Mesothelial cell of epicardium (in vitro differentiated cells): Measurements from ENCODE around the gene FANCC. TPM values are rescaled to one million over a fixed set of nuclear protein-coding genes. Genes with fewer than 3 reads are reported as not detected.

Experiments
- DNase-seq, 2 experiments: peaks; one replicate each; pipeline ENCODE4 v3.0.0; 2021; ENCODE audit warnings: low spot score in 2 of 2; ENCODE audit not compliant: unreplicated experiment in 2 of 2
- H3K27ac Mint-ChIP-seq: 2 replicates; pipeline ENCODE4 v1.8.0; 2021; ENCODE audit warnings: mixed read lengths
- H3K27me3 Mint-ChIP-seq: 2 replicates; pipeline ENCODE4 v1.8.0; 2021; ENCODE audit warnings: low read depth, mixed read lengths
- H3K36me3 Mint-ChIP-seq: 2 replicates; pipeline ENCODE4 v1.8.0; 2021; ENCODE audit warnings: mixed read lengths
- H3K4me1 Mint-ChIP-seq: 2 replicates; pipeline ENCODE4 v1.8.0; 2021; ENCODE audit warnings: mixed read lengths
- H3K4me3 Mint-ChIP-seq: 2 replicates; pipeline ENCODE4 v1.8.0; 2021; ENCODE audit warnings: mild to moderate bottlenecking, moderate library complexity, mixed read lengths
- H3K9me3 Mint-ChIP-seq: 2 replicates; pipeline ENCODE4 v1.8.0; 2021; ENCODE audit warnings: mixed read lengths
- total RNA-seq: library from RNA; stranded (reverse); gene quantifications from 3 replicates; pipeline ENCODE4 v1.2.1, GENCODE V29; 2021
- TF ChIP-seq, protein P1 (sequence below): fragments of 200-600 bp; sonication (generic); IDR thresholded peaks from one replicate; pipeline ENCODE4 v1.5.0; 2021; ENCODE audit warnings: antibody characterized with exemption; ENCODE audit not compliant: unreplicated experiment

The FANCC gene
- total RNA-seq, 1 donor from 2014 or later, result 22.5 TPM

DNA sequence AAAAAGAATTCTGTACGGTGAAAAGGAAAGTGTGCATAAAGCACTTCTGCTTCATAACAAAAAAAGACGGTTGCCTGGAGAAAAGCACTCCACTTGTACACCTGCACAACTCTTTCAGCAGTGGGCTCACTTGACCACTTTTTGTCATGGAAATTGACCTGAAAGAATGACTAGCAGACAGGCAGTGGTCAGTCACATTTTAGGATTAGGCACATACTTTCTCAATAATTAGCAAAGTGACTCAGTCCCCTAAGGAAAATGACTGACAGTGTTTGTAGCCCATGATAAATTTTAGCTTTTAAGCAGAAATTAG lies 169.3 kb downstream of the FANCC start:
- H3K27ac Mint-ChIP-seq, result no peak overlapping the region
- TF ChIP-seq, protein P1, sequence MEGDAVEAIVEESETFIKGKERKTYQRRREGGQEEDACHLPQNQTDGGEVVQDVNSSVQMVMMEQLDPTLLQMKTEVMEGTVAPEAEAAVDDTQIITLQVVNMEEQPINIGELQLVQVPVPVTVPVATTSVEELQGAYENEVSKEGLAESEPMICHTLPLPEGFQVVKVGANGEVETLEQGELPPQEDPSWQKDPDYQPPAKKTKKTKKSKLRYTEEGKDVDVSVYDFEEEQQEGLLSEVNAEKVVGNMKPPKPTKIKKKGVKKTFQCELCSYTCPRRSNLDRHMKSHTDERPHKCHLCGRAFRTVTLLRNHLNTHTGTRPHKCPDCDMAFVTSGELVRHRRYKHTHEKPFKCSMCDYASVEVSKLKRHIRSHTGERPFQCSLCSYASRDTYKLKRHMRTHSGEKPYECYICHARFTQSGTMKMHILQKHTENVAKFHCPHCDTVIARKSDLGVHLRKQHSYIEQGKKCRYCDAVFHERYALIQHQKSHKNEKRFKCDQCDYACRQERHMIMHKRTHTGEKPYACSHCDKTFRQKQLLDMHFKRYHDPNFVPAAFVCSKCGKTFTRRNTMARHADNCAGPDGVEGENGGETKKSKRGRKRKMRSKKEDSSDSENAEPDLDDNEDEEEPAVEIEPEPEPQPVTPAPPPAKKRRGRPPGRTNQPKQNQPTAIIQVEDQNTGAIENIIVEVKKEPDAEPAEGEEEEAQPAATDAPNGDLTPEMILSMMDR, result no peak
- H3K36me3 Mint-ChIP-seq, result peaks cover 9% of the 10 kb centered on the region
- no peak for DNase-seq
- no peaks in the 10 kb centered on the region for H3K4me1 Mint-ChIP-seq
- H3K27me3 Mint-ChIP-seq, result no peaks in the 10 kb centered on the region
- H3K9me3 Mint-ChIP-seq, result no peaks in the 10 kb centered on the region
- H3K4me3 Mint-ChIP-seq, result no peak overlapping the region

DNA sequence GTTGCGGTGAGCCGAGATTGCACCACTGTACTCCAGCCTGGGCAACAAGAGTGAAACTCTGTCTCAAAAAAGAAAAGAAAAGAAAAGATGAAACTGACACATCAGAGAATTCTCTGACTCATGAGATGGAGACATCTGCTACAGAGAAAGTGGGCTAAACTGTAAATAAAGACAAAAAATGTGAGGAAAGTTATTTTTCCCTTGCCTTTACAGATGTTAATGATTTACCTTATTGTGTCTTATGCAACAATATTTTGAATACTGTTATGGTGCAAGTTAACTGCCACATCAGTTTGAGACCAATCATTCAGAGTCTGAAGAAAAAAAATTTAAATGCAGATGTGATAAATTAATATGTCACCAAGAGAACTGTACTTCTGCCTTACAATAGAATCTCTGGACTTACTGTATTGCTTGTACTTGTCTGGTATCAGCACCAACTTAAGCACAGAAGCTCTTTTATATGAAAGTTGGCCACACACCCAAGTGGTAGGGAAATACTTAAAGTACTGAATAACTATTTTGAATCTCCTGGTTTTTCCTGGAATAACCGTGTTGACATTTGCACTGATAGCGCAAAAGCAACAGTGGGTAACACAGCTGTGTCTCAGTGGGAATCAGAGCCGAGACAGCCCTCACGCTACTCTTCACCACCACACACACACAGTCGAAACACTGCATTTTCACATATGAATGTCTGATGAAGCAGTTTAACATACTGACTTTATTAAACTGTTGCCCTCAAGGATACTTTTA lies 169.9 kb downstream of the FANCC start:
- no peak for DNase-seq
- no peaks in the 10 kb centered on the region for H3K9me3 Mint-ChIP-seq
- H3K4me1 Mint-ChIP-seq, result no peaks in the 10 kb centered on the region
- peaks cover 9% of the 10 kb centered on the region for H3K36me3 Mint-ChIP-seq
- H3K27ac Mint-ChIP-seq, result no peak overlapping the region
- H3K27me3 Mint-ChIP-seq, result no peaks in the 10 kb centered on the region
- TF ChIP-seq, protein P1, result no peak
- no peak overlapping the region for H3K4me3 Mint-ChIP-seq

DNA sequence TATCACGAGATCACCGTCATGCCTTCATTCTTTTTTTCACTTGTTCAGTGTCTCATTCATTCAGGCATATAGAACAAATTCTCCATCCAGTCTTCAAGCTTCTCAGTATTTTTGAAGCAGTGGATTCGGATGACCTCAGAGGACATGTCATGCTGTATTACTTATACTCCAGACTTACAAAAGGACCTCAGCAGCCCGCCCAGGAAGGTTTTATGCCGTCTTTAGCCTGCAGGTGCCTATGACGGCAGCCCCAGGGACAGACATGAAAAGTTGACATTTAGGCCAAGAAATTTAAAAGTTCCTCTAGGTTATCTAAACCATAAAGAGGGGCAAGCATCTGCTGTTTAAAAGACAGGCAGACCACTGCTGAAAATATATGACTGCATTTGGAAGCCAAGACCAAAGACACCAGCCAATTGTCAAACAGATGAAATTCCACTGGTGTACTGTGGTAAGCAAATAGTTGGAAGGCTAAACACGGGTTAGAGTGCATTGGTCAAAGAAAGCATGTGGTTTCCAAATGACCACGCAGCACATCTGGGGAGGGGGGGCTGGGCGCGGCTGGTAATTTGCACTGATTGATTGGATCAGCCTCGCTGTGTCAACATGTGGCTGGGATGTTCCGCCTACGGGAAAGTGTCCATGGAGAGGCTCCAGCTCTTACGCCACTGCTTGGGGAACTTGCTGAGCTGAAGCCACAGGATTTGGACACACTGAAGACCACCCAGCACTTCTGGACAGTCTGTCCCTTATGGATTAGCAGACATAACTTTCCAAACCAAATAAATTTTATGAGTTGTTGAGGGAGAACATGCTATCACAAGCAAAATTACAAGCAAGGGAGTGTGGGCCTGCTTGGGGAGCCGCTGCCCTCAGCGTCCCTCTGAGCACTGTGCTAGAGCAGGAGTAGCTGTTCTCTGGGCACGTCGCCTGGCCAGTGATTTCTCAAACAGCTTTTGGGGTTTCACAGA lies 173.6 kb downstream of the FANCC start:
- no peaks in the 10 kb centered on the region for H3K27me3 Mint-ChIP-seq
- H3K27ac Mint-ChIP-seq, result no peak overlapping the region
- peaks cover 5% of the 10 kb centered on the region for H3K36me3 Mint-ChIP-seq
- no peaks in the 10 kb centered on the region for H3K9me3 Mint-ChIP-seq
- no peak overlapping the region for H3K4me3 Mint-ChIP-seq
- TF ChIP-seq, protein P1, result no peak
- no peaks in the 10 kb centered on the region for H3K4me1 Mint-ChIP-seq
- DNase-seq, result no peak

DNA sequence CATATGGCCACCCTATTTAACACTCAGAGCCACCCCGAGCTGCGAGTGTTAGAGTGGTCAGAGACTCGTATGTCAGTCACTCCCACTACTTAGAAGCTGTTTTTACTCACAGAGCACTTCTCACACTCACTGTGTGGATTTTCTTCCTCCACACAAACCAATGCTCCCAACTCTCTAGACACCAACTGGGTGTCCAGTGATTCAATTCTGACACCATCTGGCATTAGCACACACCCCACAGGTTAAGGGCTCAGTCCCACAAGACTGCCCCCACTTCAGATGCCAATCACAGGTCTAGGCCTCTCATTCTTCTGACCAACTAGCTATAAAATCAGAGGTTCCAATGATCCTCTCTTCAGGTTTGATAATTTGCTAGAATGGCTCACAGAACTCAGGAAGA lies 174.8 kb downstream of the FANCC start:
- no peak for DNase-seq
- Mint-ChIP-seq H3K27ac (no peak overlapping the region), H3K4me3 (no peak overlapping the region), H3K4me1 (no peaks in the 10 kb centered on the region), H3K9me3 (no peaks in the 10 kb centered on the region), H3K27me3 (no peaks in the 10 kb centered on the region), H3K36me3 (peaks cover 5% of the 10 kb centered on the region)
- TF ChIP-seq, protein P1, result no peak

DNA sequence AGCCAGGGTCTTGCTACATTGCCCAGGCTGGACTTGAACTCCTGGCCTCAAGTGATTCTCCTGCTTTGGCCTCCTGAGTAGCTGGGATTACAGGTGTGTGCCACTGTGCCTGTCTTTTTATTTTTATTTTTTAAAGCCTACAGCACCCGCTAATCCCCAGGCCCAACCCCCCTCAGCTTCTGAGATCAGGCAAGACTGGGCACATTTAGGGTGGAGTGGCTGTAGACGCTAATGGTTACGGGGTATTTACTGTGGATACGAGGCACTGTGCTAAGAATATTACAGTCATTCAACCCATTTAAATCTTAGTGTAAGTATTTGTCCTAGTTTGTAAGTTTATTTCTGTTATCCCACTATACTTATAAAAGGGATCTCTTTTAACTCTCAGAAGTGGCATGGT lies 175.2 kb downstream of the FANCC start:
- no peak overlapping the region for H3K4me3 Mint-ChIP-seq
- TF ChIP-seq, protein P1, result no peak
- H3K4me1 Mint-ChIP-seq, result no peaks in the 10 kb centered on the region
- no peaks in the 10 kb centered on the region for H3K9me3 Mint-ChIP-seq
- H3K36me3 Mint-ChIP-seq, result peaks cover 8% of the 10 kb centered on the region
- DNase-seq, result no peak
- no peaks in the 10 kb centered on the region for H3K27me3 Mint-ChIP-seq
- no peak overlapping the region for H3K27ac Mint-ChIP-seq
